Kidney capillary endothelial cell (primary cell): ENCODE data around the gene MBNL1.
"Not testable (repeated sequence)": the region's sequence is repeated elsewhere in the genome, so short reads cannot be mapped to it uniquely, and the experiment has no call there.

Experiments used
- DNase-seq: peaks from one replicate; pipeline ENCODE4 v3.0.0-alpha.2; 2018; ENCODE audit warnings: low spot score

Gene MBNL1

GRCh38 chr3:152377184-152377570, 108.4 kb downstream of the MBNL1 start:
- DNase-seq: no peak

GRCh38 chr3:152379415-152380042, 110.8 kb downstream of the MBNL1 start:
- DNase-seq: no peak

DNA sequence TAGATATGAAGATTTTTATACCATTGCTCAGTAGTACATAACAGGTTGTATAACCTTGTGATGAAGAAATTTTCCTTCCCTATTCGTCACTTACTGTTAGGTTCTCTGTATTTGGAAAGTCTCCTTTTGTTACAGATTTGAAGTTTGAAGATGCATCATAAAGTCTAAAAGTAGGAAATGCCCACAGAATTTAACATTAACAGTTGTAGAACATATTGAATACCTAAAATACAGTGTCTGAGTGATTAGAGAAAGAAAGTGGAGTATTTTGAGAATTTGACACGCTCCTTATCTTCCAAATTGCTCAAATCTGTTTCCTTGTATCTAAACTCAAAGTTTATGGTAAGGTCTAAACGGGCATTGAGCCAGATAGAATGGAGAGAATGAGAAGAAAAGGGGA, 111.3 kb downstream of the MBNL1 start:
- no peak for DNase-seq

- no peak for DNase-seq
Observed at GRCh38 chr3:152381881-152382295, 113.2 kb downstream of the MBNL1 start.

- DNase-seq: no peak
Observed at GRCh38 chr3:152382312-152383135, 113.8 kb downstream of the MBNL1 start.

- no peak for DNase-seq
Observed at GRCh38 chr3:152383136-152383606, 114.4 kb downstream of the MBNL1 start.

- DNase-seq: no peak
Observed at GRCh38 chr3:152384412-152384811, 115.7 kb downstream of the MBNL1 start.

GRCh38 chr3:152385761-152386160, 117.0 kb downstream of the MBNL1 start:
- DNase-seq: no peak

- DNase-seq: no peak
Observed at GRCh38 chr3:152386208-152386607, 117.5 kb downstream of the MBNL1 start.

DNA sequence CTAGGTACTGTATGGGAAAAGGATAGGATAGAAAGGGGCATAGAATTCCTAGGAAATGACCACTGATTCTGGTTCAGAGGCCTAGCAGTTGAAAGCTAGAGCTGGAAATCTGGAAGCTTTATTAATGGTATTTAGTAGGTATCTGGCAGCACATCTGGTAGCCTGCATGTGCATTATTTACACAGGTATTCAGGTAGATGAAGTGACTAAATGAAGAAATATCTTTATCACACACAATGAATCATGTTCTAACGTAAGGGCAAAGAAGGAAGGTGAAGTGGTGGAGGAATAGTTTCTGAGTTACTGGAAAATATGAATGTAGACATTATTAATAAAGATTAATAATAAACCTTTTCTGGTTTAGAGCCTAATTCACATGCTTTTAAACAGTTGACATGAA, 119.9 kb downstream of the MBNL1 start:
- DNase-seq: no peak

DNA sequence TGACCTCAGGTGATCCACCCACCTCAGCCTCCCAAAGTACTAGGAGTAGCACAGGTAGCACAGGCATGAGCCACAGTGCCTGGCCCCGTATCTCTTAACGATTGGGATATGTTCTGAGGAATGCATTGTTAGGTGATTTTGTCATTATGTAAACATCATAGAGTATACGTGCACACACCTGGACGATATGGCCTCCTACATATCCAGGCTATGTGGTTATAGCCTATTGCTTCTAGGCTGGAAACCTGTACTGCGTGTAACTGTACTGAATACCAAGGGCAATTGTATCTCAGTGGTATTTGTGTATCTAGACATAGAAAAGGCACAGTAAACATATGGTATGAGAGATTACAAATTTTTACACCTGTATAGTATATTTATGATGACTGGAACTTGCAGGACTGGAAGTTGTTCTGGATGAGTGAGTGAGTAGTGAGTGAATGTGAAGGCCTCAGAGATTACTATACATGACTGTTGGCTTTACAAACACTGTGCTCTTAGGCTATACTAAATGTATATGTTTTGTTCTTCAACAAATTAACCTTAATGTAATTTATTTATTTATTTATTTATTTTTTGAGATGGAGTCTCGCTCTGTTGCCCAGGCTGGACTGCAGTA, 120.7 kb downstream of the MBNL1 start:
- DNase-seq: no peak

DNA sequence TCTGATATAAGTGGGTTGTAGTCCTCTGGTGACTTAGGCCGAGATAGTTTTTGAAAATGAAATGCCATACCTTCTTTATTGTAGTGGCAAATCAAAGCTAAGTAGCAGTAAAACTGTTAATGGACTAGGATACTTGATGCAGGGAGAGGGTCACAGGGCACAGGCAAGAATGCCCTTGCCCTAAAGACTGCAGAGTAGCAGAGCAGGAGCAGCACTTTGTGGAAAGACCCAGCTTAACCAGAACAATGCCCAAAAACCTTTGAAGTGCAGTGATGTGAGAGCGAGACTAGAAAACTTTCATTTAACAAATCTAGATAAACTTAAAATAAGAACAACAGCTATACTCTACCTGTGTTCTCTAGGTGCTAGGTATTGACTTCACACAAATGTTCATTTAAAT, 121.9 kb downstream of the MBNL1 start:
- no peak for DNase-seq

DNA sequence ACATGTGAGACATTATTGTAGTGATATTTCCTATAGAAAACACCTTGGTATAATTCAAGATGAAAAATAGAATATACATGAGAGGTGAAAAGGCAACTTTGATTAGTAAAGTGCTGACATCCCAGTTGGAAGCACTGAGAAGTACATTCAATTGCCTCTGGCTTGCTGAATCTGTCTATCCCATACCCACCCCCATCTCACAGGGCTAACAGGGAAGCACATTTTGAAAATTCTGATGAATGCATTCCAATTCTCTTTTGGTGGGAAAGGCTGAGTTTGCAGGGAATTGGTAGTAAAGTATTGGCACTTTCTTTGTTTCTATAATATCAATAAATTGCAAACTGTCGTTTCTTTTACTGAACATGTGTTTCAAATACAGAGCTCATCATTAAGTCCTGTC, 122.9 kb downstream of the MBNL1 start:
- DNase-seq: no peak

DNA sequence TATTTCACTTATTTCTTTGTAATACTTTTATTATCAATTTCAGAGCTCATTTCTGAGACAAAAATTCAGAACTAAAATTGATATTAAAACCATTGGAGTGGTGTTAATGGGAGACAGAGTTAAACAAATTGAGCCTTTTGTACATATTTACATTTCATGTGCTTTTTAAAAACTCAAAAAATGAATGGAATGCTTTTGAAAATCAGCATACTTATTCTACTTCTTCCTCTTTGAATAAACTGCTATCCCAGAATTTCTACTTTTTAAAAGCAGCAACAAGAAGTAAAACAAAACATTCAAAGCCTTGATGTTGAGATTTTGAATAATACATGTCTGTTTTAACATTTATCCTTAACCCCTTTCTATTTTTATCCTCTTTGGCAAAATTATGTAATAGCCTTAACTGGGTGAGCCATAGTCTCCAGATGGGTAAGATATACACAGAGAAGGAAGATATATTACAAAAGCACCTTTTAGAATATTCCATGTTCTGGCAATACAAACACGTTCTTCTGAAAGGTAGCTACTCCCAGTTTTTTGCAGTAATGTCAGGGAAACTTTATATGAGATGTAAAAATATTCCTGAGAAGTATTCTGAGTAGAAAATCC, 123.6 kb downstream of the MBNL1 start:
- no peak for DNase-seq

GRCh38 chr3:152394246-152394645, 125.5 kb downstream of the MBNL1 start:
- DNase-seq: no peak

GRCh38 chr3:152395764-152396163, 127.0 kb downstream of the MBNL1 start:
- no peak for DNase-seq

DNA sequence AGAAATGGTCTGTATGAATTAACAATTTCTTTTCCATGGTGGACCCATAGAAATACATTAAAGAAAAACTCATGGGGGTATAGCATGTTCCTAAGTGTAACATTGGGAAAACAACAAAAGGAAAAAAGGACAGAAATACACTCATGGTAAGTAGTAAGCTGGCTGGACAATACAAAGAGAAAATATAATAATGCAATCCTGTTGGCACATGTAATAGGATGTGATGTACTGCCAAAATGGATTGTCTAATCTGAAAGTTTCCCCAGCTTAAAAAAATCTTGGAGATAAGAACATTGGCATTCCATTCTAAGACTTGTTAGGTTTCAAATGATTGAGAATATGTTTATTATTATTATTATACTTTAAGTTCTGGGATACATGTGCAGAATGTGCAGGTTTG, 128.1 kb downstream of the MBNL1 start:
- no peak for DNase-seq

DNA sequence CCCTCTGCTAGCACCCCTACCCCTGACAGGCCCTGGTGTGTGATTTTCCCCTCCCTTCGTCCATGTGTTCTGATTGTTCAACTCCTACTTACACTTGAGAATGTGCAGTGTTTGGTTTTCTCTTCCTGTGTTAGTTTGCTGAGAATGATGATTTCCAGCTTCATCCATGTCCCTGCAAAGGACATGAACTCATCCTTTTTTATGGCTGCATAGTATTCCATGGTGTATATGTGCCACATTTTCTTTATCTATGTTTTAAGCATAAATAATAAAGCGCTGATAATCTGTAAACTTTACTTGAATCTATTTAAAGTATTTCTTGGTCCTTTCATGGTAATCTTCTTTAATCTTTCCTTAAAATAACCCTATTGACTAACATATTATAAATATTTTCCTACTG, 128.6 kb downstream of the MBNL1 start:
- not testable (repeated sequence) for DNase-seq

DNA sequence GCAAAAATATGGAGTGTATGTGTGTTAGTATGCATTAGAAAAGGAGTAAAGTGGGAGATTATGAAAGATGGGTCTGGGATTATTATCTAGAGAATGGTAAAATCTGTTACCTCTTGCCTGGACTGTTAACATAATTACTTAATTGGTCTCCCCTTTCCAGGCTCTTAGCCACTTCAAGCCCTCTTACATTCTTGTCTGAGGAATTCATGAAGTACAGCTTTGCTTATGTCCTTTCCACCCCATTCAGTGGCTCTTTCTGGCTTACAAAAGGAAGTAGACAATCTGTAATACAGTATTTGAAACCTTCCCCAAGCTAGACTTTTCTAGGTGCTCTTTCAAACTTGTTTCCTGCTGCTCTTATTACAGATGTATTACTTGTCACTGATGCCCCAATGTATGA, 129.8 kb downstream of the MBNL1 start:
- no peak for DNase-seq

DNA sequence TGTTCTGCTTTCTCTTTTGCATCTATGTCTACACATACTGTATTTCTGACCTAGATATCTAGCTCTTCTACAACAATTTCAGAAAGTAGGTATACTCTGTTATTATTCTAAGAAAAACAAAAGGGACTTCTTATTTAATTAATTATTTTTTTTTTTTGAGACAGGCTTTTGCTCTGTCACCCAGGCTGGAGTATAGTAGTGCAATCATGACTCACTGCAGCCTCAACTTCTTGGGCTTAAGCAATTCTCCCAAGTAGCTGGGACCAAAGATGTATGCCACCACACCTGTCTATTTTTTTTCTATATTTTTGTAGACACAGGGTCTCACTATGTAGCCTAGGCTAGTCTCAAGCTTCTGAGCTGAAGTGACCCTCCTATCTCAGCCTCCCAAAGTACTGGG, 130.6 kb downstream of the MBNL1 start:
- DNase-seq: no peak

DNA sequence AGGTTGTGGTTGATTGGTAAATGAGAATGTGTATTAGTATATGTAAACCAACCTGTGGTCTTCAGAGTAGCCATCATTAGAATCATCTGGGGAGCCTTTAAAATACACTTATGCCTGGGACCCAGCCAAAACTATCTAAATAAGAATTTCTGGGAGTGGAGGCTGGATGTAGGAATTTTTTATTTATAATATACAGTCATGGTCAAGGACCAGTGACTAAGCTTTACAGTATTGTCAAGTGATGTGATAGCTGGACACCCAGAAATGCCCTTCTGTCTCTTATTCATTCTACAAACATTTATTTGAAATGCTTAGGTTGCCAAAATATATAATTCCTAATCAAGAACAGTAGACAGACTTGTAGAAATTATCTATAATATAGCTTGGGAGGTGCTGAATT, 132.2 kb downstream of the MBNL1 start:
- no peak for DNase-seq

DNA sequence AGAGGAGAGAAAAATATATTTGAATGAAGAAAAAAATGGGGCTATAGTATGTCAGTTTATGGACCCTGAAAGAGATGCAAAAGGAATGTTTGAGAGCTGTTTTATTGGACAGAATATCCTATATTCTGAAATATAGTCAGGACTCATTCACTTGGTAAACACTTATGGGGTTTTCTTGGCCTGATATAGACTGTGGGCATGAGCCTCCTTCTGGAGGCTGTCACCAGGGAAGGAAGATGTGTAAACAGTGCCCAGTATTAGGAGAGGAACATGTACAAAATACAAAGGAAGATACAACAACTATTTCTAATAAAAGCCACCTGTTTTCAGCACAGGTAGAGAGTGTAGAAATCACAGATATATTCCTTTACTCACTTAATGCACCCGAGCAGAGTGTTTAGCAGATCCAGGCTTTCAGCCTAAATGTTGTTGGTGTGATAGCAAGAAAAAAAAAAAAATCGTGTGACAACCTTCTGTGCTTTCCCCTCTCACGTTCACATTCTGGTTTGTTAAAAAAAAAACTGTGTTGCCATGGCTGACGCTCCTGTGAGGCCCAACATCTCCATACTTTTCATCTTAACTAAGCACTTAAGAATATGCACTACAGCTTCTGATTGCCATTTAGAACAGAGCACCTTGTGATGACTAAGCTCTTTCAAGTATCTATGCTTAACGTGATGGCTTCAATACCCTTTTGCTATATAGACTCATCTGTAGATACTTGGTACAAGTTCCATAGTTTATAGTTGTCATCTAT, 134.1 kb downstream of the MBNL1 start:
- no peak for DNase-seq
